ENCODE measurements around the gene FAM124B. TPM values are rescaled to one million over a fixed set of nuclear protein-coding genes. Genes with fewer than 3 reads are reported as not detected.

Gene FAM124B
- total RNA-seq, 1 experiment from 2014 or later = 0.83 TPM

DNA sequence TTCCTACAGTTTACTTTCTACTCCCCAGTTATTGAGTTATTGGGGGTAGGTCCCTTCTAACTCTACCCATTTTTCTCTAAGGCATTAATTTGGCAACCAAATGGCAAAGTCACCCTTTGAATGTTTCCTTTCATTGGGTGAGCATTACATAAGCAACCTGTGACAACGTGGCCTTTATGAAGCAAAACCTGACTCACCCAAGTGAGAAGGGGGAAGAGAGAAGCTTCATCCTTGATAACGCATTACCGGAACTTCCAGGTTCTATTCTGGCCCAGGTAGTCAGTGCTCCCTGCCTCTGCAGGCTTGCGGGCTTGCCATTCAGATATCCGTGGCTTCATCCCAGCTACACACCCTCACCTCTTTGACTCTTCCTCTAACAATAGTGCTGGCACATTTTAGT lies 39.1 kb upstream of the FAM124B start:
- H4K91ac ChIP-seq (ENCODE audit: insufficient read length, low read depth, low read length) = no peak overlapping the region
- Mint-ChIP-seq H3K4me3 (no peak overlapping the region), H3K27me3 (ENCODE audit: low read depth) (no peaks in the 10 kb centered on the region), H3K36me3 (ENCODE audit: insufficient read depth in 1 of 3, low read depth in 3 of 3) (peaks cover 0 to 27% (median 2%) of the 10 kb centered on the region in 3 experiments; a peak in 4 of 7 replicates), H3K4me1 (peaks cover 0 to 3% of the 10 kb centered on the region in 2 experiments; a peak in 2 of 4 replicates), H3K9me3 (peaks cover 13 to 14% of the 10 kb centered on the region in 2 experiments), H3K27ac (no peak overlapping the region)
- no peaks in the 10 kb centered on the region for H3K4me1 ChIP-seq (ENCODE audit: insufficient read depth, low read length)
- no peaks in the 10 kb centered on the region for H3K79me1 ChIP-seq (ENCODE audit: insufficient read depth, low read depth, low read length, poor library complexity, severe bottlenecking)
- H3K4ac ChIP-seq (ENCODE audit: low read depth, low read length) = no peak overlapping the region
- TF ChIP-seq, protein P1, sequence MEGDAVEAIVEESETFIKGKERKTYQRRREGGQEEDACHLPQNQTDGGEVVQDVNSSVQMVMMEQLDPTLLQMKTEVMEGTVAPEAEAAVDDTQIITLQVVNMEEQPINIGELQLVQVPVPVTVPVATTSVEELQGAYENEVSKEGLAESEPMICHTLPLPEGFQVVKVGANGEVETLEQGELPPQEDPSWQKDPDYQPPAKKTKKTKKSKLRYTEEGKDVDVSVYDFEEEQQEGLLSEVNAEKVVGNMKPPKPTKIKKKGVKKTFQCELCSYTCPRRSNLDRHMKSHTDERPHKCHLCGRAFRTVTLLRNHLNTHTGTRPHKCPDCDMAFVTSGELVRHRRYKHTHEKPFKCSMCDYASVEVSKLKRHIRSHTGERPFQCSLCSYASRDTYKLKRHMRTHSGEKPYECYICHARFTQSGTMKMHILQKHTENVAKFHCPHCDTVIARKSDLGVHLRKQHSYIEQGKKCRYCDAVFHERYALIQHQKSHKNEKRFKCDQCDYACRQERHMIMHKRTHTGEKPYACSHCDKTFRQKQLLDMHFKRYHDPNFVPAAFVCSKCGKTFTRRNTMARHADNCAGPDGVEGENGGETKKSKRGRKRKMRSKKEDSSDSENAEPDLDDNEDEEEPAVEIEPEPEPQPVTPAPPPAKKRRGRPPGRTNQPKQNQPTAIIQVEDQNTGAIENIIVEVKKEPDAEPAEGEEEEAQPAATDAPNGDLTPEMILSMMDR (conservative IDR thresholded peaks at IDR 0.05) = no peak
- no peak for DNase-seq
- no peak overlapping the region for H3K23ac ChIP-seq (ENCODE audit: insufficient read length, low read depth, low read length)
- no peak overlapping the region for H3K56ac ChIP-seq (ENCODE audit: insufficient read length, low read depth, low read length)
- no peak overlapping the region for H4K8ac ChIP-seq (replicated peaks; ENCODE audit: insufficient read length, low read depth, low read length)
- H3K9me3 ChIP-seq (ENCODE audit: control insufficient read depth, low read depth, low read length) = no peaks in the 10 kb centered on the region
- WGBS (ENCODE audit: extremely low coverage, insufficient read length, low lambda C conversion rate) = no CpG with 5 or more reads among the region's 5 CpGs
- no peak overlapping the region for H3K4me2 ChIP-seq (ENCODE audit: insufficient read depth, insufficient read length, low read length)
- H2BK12ac ChIP-seq (ENCODE audit: insufficient read length, low read depth, low read length) = no peak overlapping the region
- no peak overlapping the region for H2BK5ac ChIP-seq (ENCODE audit: insufficient read length, low read length)
- H3K27ac ChIP-seq (ENCODE audit: insufficient read length, low read depth, low read length) = no peak overlapping the region
- H4K5ac ChIP-seq (ENCODE audit: insufficient read length, low read depth, low read length) = no peak overlapping the region
- H2BK20ac ChIP-seq (ENCODE audit: low read depth, low read length, poor library complexity, severe bottlenecking) = no peak overlapping the region
- H3K14ac ChIP-seq (ENCODE audit: insufficient read depth, low read length) = no peak overlapping the region
- H3T11ph ChIP-seq (ENCODE audit: low read length) = no peak overlapping the region
- no peak overlapping the region for H3K18ac ChIP-seq (ENCODE audit: insufficient read length, low read depth, low read length)
- H2BK15ac ChIP-seq (ENCODE audit: low read depth, low read length) = no peak overlapping the region
- H2AFZ ChIP-seq (ENCODE audit: low read length) = no peak overlapping the region
- no peak overlapping the region for H2AK5ac ChIP-seq (ENCODE audit: insufficient read length, low read length)
- H3K23me2 ChIP-seq (ENCODE audit: insufficient read length, low read depth, low read length, poor library complexity, severe bottlenecking) = no peaks in the 10 kb centered on the region
- H3K9ac ChIP-seq (ENCODE audit: extremely low read depth, insufficient read length, low read length) = no peak overlapping the region
- no peaks in the 10 kb centered on the region for H3K79me2 ChIP-seq (ENCODE audit: insufficient read depth, low read length)
- no peak overlapping the region for H2BK120ac ChIP-seq (ENCODE audit: low read depth, low read length, poor library complexity, severe bottlenecking)
- no peaks in the 10 kb centered on the region for H4K20me1 ChIP-seq (ENCODE audit: control insufficient read depth, insufficient read depth, insufficient read length)
- H3K27me3 ChIP-seq (ENCODE audit: insufficient read depth, low read length) = no peaks in the 10 kb centered on the region
